K562 (cell line): Measurements from ENCODE around the gene PDE11A. TPM values are rescaled to one million over a fixed set of nuclear protein-coding genes. Genes with fewer than 3 reads are reported as not detected.

ENCODE experiments used
- ARID1B ChIP-seq: fragments of 450-650 bp; IDR thresholded peaks from 2 replicates; pipeline ENCODE4 v1.6.1; 2016; ENCODE audit warnings: antibody characterized with exemption, mild to moderate bottlenecking, inconsistent platforms
- FOXK1 ChIP-seq: sonication (generic); formaldehyde crosslinking; IDR thresholded peaks from 2 replicates; pipeline ENCODE4 v1.8.0; 2022; ENCODE audit warnings: missing genetic modification reagents, mild to moderate bottlenecking, borderline replicate concordance
- MECOM ChIP-seq: fragments of 250-450 bp; sonication (Bioruptor Pico); IDR thresholded peaks from 2 replicates; pipeline ENCODE4 v1.8.0; 2022; ENCODE audit warnings: inconsistent platforms
- SRSF1 ChIP-seq: fragments of 200-400 bp; formaldehyde crosslinking; IDR thresholded peaks from 2 replicates; pipeline ENCODE4 v1.6.1; 2017; ENCODE audit warnings: mild to moderate bottlenecking, low read depth, low read length, moderate library complexity
- TAF1 ChIP-seq: IDR thresholded peaks from 2 replicates; pipeline ENCODE4 v1.6.1; 2011; ENCODE audit warnings: mild to moderate bottlenecking, low read length, moderate library complexity; ENCODE audit not compliant: insufficient read depth, control insufficient read depth, severe bottlenecking; ENCODE audit errors: extremely low read depth
- TFAP4 ChIP-seq: sonication (generic); formaldehyde crosslinking; IDR thresholded peaks from 2 replicates; pipeline ENCODE4 v1.8.0; 2022; ENCODE audit warnings: missing genetic modification reagents, mild to moderate bottlenecking, moderate library complexity, borderline replicate concordance
- TOE1 ChIP-seq, 2 experiments: fragments of 450-650 bp in 1 of 2; sonication (generic) in 1 of 2; formaldehyde crosslinking in 1 of 2; IDR thresholded peaks; 2 replicates each; pipeline versions ENCODE4 v1.7.1 to v1.8.0; 2016 to 2022; ENCODE audit warnings: borderline replicate concordance in 2 of 2, mild to moderate bottlenecking in 2 of 2, antibody characterized with exemption in 1 of 2, inconsistent platforms in 1 of 2, low read depth in 1 of 2, missing genetic modification reagents in 1 of 2, moderate library complexity in 1 of 2
- ZNF280A ChIP-seq: fragments of 450-650 bp; IDR thresholded peaks from 2 replicates; pipeline ENCODE4 v1.6.1; 2018; ENCODE audit warnings: mild to moderate bottlenecking, low read depth; ENCODE audit not compliant: partially characterized antibody
- polyA plus RNA-seq, 8 experiments: library from polyadenylated mRNA; depleted of rRNA in 4 of 8; stranded (reverse) in 5 of 8; unstranded in 3 of 8; fragments of >200 nt; fragmentation: Nextera tagmentation in 2 of 8; fragmentation: Illumina TruSeq in 1 of 8; extraction: Ambion mirVana in 2 of 8; extraction: Trizol in 1 of 8; gene quantifications; 2 replicates each; pipeline versions ENCODE4 v1.2.1 to v1.2.3, GENCODE V29; 2011 to 2014; ENCODE audit warnings: inconsistent platforms in 1 of 8, missing spikeins in 1 of 8
- total RNA-seq, 7 experiments: library from RNA; depleted of rRNA in 6 of 7; stranded (reverse); fragments of >200 nt in 6 of 7; fragmentation: Illumina TruSeq in 2 of 7; extraction: Trizol in 2 of 7; gene quantifications; 2 replicates each; pipeline versions ENCODE4 v1.2.1 to v1.2.3, GENCODE V29; 2011 to 2021; ENCODE audit warnings: low replicate concordance in 1 of 7
- TF ChIP-seq, protein P1 (sequence below): sonication (generic); IDR thresholded peaks from 2 replicates; pipeline ENCODE4 v1.6.1; 2016
- TF ChIP-seq, protein P2 (sequence below), 3 experiments: fragments of 200-800 bp in 1 of 3; sonication (Bioruptor generic) in 1 of 3; sonication (generic) in 1 of 3; formaldehyde crosslinking in 1 of 3; IDR thresholded peaks; 2 replicates each; pipeline versions ENCODE4 v1.6.1 to v1.8.0; 2016 to 2022; ENCODE audit warnings: mild to moderate bottlenecking in 2 of 3, missing compliant biosample characterization in 2 of 3, missing genetic modification characterization in 2 of 3, missing genetic modification reagents in 1 of 3
- TF ChIP-seq, protein P3 (sequence below), 2 experiments: IDR thresholded peaks; 2 replicates each; pipeline ENCODE4 v1.6.1; 2012; ENCODE audit warnings: improper control_type of control experiment in 2 of 2, low read depth in 2 of 2, low read length in 2 of 2, borderline replicate concordance in 1 of 2

Gene PDE11A
- total and polyA plus RNA-seq, 9 of the 15 experiments (the other 6 are each of a cell fraction or from before 2014, with no cell fraction given), result 3.2 to 22.1 (median 5.7) TPM

- TF ChIP-seq TFAP4 (CRISPR knock-in tag) (no peak; the same call in 1 of the 2 replicates), MECOM (CRISPR knock-in tag) (no peak), TAF1 (no peak), ZNF280A (no peak), FOXK1 (CRISPR knock-in tag) (0 out of 2 replicates have a peak, but pooled peaks have one; percentile 27), SRSF1 (no peak), ARID1B (0 out of 2 replicates have a peak, but pooled peaks have one; percentile 12), TOE1 (IDR thresholded peaks at IDR 0.05; ENCODE audit: borderline replicate concordance) (peak; percentile 46; the same call in 1 of the 2 replicates), TOE1 (CRISPR knock-in tag; IDR thresholded peaks at IDR 0.05; ENCODE audit: borderline replicate concordance, low read depth) (no peak)
- TF ChIP-seq, protein P1, sequence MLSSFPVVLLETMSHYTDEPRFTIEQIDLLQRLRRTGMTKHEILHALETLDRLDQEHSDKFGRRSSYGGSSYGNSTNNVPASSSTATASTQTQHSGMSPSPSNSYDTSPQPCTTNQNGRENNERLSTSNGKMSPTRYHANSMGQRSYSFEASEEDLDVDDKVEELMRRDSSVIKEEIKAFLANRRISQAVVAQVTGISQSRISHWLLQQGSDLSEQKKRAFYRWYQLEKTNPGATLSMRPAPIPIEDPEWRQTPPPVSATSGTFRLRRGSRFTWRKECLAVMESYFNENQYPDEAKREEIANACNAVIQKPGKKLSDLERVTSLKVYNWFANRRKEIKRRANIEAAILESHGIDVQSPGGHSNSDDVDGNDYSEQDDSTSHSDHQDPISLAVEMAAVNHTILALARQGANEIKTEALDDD, result no peak
- TF ChIP-seq, protein P2, sequence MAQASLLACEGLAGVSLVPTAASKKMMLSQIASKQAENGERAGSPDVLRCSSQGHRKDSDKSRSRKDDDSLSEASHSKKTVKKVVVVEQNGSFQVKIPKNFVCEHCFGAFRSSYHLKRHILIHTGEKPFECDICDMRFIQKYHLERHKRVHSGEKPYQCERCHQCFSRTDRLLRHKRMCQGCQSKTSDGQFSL (CRISPR knock-in tag; IDR thresholded peaks at IDR 0.05), result no peak
- TF ChIP-seq, protein P2 (tag; IDR thresholded peaks at IDR 0.05), result no peak
- TF ChIP-seq, protein P3, sequence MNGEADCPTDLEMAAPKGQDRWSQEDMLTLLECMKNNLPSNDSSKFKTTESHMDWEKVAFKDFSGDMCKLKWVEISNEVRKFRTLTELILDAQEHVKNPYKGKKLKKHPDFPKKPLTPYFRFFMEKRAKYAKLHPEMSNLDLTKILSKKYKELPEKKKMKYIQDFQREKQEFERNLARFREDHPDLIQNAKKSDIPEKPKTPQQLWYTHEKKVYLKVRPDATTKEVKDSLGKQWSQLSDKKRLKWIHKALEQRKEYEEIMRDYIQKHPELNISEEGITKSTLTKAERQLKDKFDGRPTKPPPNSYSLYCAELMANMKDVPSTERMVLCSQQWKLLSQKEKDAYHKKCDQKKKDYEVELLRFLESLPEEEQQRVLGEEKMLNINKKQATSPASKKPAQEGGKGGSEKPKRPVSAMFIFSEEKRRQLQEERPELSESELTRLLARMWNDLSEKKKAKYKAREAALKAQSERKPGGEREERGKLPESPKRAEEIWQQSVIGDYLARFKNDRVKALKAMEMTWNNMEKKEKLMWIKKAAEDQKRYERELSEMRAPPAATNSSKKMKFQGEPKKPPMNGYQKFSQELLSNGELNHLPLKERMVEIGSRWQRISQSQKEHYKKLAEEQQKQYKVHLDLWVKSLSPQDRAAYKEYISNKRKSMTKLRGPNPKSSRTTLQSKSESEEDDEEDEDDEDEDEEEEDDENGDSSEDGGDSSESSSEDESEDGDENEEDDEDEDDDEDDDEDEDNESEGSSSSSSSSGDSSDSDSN (IDR thresholded peaks at IDR 0.05; ENCODE audit: borderline replicate concordance in 1 of 2, low read depth in 2 of 2, low read length in 2 of 2), result no peak
Observed at GRCh38 chr2:177724398-177725287, 347.9 kb downstream of the PDE11A start (continued).
